IPS-NIHi7 (cell line): ENCODE results near the gene ADH7.
"Not testable (repeated sequence)": the region's sequence is repeated elsewhere in the genome, so short reads cannot be mapped to it uniquely, and the experiment has no call there.

ENCODE experiments used
- DNase-seq: peaks from one replicate; pipeline ENCODE4 v3.0.0; 2012; ENCODE audit warnings: mixed read lengths; ENCODE audit errors: extremely low spot score

ADH7 gene

DNA sequence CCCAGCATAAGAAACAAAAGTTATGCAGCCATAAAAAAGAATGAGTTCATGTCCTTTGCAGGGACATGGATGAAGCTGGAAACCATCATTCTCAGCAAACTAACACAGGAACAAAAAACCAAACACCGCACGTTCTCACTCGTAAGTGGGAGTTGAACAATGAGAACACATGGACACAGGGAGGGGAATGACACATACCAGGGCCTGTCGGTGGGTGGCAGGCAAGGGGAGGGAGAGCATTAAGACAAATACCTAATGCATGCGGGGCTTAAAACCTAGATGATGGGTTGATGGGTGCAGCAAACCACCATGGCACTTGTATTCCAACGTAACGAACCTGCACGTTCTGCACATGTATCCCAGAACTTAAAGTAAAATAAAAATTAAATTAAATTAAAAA, 19.4 kb downstream of the ADH7 start:
- DNase-seq = not testable (repeated sequence)

DNA sequence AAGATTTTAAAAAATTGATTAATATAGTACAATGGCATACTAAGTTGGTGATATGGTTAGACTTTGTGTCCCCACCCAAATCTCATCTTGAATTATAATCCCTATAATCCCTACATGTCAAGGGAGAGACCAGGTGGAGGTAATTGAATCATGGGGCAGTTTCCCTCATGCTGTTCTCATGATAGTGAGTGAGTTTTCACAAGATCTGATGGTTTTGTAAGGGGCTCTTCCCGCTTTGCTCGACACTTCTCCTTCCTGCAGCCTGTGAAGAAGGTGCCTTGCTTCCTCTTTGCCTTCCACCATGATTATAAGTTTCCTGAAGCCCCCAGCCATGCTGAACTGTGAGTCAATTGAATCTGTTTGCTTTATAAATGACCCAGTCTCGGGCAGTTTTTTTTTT, 20.2 kb downstream of the ADH7 start:
- DNase-seq = not testable (repeated sequence)

DNA sequence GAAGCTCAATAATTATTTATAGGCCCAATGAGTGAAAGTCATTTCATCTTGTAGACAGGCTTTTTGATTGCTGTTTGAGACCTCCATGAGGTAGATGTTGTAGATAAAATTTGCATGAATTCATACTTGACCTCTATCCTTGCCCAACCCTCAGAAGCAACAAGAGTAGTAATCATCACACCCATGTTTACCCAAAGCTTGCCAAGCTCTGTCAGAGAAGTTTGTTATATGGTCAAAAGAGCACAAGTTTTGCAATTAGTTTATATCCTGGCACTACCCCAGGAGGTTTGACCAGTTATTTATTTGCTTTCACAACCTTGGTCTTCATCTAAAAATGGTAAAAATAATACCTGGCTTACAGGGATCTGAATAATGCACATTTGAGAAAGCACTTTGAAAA, 20.7 kb downstream of the ADH7 start:
- DNase-seq = no peak

DNA sequence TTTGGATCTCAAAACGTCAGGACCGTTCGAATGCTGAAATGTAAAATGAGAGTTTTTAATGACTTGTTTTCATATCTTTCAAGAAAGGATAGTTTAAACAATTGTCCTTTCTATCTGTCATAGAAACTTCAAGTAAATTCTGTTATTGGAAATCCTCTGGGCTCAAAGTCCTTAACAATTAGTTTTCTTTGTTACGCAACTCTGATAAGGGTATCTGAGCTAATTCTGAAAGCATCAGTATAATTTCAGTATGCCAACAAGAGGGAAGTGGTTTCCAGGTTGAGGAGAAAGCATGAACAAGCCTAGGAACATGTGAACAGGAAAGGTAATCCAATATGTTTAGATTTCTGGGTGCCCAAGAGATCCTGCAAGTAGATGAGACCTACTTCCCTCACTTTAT, 22.0 kb downstream of the ADH7 start:
- DNase-seq = no peak

DNA sequence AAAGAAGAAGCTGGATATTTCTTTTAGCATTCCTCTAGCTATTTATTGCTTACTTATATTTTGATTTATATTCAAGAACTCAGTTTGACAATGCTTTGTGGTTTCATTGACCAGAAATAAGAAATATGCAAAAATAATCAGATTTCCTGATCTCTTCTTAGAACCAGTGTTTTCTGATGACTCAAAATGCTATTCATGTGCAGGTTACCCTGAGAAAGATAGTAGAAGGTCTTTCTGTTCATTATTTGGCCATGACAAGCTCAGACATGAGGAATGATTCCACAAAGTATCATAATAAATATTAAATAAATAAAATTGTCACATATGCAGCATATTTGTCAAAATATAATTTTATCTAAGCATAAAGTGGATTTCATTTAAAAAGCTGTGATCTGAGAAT, 24.1 kb downstream of the ADH7 start:
- no peak for DNase-seq

DNA sequence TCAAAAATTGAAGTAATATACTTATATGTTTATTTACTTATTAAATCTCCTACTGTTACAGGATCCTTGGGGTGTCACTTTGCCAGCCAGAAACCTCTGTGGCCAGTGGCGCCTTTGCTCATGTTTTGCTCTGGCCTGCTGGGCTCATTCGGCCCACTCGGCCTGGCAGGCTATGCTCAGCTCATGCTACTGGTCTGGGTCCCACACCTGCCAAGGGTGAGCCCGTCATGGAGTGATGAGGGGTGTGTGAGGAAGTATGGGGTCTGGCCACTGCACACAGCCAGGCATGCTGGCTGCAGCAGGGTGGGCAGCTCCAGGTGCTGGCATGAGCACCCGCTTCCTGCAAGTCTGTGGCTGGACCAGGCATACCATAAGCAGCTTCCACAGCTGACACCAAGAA, 25.1 kb downstream of the ADH7 start:
- no peak for DNase-seq

DNA sequence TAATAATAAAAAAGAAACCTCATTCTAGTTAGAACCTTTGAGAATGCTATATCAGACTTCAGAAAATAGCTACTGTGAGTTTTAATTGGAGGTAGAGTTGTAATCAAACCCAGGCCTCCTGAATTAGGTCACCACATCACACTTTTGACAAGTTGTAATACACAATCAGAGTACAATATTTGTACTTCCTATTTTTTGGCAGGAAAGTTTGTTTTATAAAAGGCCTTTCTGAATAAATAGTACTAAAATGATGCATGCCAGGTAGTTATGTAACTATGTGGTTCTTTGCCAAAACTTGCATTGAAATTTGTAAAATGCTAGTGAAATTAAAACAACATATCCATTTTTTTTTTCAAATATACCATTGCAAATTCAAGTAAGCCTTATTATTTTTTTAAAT, 26.8 kb downstream of the ADH7 start:
- no peak for DNase-seq

DNA sequence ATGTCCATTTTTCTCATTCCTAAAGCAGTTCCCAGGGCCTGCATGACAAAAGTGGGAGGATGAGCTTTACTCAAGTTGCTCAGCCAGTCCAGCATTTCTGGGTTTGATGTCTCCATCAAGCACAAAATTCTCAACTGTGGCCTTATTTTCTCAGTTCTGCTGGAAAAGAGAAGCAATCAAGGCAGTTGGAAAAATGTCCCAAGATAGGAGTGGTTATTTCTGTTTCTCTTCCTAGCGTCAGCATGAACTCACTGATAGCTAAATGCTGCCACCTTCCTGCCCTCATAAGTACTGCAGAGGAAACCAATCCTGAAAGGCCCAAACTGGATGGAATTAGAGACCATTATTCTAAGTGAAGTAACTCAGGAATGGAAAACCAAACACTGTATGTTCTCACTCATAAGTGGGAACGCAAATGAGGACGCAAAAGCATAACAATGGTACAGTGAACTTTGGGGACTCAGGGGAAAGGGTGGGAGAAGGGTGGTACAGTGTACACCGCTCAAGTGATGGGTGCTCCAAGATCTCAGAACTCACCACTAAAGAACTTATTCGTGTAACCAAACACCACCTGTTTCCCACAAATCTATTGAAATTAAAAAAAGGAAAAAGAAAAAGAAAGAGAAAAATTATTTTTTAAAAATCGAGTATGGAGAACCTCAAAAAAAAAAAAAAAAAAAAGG, 29.6 kb downstream of the ADH7 start:
- peak; percentile 59 for DNase-seq

DNA sequence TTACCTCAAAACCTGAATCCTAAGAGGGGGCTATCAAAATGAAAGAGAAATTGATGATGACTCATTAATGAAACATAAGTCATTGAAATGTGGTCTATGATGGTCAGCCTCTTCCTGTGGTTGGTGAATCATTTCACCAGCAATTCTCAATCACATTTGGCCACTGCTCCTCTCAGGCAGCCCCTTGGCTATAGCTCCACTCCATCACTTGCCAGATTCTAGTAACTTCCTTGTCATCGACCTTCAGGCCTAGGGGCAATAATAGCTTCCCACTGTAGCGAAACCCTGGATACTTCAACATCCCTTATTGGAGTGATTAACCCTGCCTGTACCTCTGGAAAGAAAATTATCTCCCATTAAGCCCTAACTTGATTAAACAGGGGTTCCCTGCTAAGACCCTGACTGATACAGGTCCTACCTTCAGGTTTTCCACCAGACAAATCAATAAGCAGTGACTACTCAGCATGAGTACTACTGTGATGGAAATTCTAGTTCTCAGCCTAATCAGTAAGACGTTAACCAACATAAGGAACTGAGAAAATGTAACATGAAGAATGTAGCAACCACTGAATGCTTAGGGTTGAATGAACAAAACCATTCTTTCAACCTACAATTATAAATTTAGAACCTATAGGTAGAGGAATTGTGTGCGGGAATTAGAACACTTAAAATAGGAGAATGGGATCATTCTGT, 30.4 kb downstream of the ADH7 start:
- no peak for DNase-seq

DNA sequence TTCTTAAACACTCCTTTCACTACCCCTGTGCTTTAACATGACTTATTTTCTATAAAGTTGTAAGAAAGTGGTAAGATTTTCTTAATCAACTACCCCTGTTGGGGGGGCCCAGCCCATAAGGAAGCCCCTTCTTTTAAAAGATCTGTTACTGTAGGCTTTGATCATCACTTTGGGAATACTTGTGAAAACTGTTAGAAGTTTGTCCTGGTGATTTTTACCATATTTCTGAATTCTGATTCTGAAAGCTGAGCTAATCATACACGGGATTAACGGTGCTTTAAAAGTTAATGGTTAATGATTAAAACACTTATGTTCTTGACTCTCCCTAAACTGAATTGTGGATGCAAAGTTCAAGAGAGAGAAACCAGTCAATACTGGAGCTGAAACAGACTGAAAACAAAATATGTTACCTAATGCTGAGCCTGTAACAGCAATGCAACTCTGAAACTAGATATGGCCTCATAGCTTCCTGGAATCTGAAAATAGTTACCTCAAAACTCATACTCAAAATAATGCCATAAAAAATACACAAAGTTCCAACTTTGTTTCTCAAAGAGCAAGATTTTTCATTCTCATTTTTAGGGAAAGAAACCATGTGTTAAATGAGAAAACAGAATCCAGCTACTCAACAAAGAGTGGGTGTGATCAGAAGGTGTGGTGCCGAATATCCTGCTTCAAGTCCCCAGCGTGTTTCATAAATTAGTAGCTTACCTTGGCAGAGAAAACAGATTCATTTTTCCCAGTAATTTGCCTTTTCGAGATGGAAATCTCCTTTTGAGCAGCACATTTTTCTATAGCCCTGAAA, 31.6 kb downstream of the ADH7 start:
- DNase-seq = no peak

DNA sequence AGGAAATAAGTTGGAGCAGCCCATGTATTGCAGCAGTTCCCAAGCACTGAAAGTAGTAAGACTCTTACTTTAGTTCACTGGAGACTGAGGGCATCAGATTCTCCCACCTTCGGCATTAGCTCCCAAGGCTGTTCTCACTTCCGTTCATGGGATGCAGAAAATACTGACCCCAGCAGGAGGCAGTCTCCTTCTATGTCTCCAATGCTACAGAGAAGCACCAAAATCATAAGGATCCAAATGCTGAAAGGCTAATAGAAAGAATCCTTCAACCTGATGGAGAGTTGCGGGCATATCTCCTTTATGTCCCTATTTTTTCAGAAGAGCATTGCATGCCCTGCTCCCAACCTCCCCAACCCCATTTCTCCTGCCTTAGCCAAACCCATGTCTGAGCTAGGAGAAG, 32.4 kb downstream of the ADH7 start:
- DNase-seq = peak; percentile 18

DNA sequence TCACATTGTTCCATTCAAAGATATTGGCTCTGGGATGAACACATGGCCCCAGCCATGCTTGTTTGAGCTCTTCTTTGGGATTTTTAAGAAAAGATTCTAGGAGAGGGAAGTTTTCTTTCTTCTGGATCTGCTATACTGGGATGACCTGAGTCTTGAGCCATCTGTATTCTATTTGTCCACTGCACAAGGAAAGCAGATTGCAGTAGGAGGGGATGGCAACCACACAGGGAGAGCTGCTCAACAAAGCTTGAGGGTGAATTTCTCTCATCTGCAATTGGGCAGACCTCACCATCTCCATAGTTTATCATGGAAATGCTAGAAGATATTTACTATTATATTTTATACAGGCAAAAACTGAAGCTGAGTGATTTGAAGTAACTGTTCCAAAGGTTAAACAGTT, 34.3 kb downstream of the ADH7 start:
- DNase-seq = no peak

DNA sequence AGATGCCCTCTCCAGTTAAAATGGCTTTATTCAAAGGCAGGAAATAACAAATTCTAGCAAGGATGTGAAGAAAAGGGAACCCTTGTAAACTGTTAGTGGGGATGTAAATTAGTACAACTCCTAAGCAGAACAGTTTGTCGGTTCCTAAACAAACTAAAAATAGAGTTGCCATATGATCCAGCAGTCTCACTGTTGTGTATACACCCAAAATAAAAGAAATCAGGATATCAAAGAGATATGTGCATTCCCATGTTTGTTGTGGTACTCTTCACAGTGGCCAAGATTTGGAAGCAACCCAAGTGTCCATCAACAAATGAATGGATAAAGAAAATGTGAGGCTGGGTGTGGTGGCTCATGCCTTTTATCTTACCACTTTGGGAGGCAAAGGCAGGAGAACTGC, 36.1 kb downstream of the ADH7 start:
- DNase-seq = no peak

DNA sequence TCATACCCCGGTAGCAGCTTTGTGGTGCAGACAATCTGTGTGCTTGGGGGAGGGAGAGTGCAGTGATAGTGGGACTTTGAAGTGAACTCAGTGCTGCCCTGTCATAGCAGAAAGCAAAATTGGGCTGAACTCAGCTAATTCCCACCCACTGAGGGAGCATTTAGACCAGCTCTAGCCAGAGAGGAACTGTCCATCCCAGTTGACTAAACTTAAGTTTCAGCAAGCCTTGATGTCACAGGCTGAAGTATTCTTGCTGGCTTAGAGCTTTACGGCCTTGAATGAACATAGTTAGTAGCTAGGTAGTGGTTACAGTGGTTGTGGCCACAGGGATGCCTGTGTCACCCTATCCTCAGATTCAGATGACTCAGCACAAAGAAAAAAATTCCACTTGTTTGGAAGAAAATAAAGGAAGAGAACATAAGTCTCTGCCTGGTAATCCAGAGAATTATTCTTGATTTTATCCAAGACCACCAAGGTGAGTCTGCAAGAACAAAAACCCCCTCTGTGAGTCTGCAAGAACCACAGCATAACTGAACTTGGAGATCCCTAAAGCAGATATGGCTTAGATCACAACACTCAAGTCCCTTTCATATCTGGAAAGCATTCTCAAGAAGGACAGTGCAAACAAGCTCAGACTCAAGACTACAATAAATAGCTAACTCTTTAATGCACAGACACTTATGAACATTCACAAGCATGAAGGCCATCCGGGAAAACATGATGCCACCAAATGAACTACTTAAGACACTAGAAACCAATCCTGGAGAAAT, 39.4 kb downstream of the ADH7 start:
- no peak for DNase-seq

DNA sequence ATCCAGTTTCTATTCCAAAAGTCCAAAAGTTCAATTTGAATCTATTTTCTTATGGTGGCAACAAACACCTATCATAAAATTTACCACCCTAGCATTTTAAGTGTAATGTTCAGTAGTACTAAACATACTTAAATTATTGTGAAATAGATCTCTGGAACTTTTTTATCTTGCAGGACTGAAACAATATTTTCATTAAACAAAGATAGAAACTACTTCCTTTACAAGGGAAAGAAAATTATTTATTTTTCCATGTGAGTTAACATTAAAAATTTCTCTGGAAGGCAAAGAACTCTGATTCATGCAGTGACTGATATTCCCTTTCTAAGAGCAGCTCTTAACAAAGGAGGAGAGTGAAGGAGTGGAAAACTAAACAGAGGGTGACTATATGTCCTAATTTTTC, 40.2 kb downstream of the ADH7 start:
- no peak for DNase-seq

DNA sequence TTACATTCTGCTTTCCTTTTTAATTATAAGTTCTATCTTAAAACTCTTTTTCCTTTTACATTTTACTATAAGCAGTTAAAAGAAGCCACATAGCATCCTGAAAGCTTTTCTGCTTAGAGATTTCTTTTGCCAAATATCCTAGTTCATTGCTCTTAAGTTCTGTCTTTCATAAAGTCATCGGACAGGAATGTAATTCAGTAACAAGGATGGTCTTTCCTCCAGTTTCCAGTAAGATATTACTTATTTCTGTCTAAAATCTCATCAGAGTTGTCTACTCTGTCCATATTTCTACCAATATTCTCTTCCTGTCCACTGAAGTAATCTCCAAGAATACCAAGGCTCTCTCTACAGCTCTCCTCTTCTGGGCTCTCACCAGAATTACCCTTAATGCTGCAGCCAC, 45.1 kb downstream of the ADH7 start:
- no peak for DNase-seq

DNA sequence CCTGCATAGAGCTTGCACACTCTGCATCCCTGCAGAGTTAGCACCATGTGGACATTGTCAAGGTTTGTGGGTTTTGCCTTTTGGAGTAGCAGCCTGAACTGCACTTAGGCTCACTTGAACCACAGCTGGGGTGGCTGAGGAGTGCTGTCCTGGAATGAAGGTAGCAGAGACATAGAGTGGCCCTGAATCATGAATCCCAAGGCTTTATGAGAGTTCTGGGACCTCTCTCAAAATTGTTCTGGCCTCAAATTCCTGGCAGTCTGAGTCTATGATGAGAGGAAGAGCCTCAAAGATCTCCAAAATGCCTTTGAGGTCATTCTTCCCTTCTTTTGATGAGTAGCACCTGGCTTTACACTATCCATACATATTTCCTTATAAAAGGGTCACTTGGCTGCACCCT, 45.5 kb downstream of the ADH7 start:
- no peak for DNase-seq

DNA sequence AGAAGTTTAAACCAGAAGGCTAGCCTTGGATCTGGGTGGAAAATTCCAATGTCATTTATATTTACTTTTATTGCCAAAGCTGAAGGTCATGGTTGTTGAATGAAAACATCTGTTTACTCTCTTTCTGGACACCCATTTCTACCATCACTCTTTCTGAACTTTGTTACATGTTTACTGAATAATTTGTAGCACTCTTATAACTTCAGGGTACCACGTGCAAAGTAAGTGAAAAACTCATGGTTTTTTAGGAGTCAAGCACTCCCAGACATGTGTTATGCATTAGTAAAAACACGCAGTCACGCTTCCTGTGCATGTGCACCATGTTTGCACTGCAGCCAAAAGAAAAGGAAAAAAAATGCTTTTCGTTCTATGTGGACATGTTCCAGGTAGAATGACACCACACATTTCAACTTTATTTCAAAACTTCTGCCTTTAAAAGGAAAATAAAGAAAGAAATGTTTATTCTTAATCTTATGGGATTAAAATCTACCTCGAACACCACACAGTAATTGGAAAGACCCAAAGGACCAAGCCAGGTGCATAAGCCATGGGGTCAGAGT, 51.2 kb downstream of the ADH7 start:
- no peak for DNase-seq

DNA sequence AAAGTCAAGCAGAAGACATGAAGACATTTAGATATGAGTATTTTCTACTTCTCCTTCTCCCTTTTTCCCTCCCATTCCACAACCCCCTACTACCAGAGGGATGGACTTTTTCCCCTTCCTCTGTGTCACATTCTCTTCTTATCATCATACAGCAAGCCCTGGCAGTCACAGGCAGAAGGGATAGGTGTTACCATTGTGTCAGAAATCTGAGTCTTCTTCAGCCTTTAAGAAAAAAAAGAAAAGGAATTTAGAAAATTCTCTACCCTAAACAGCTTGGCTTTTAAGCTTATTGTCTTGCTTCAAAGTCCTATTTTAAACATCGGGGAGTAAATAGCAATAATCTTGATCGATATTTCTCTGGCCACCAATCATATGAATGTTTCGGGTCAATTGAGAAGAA, 51.7 kb downstream of the ADH7 start:
- no peak for DNase-seq

DNA sequence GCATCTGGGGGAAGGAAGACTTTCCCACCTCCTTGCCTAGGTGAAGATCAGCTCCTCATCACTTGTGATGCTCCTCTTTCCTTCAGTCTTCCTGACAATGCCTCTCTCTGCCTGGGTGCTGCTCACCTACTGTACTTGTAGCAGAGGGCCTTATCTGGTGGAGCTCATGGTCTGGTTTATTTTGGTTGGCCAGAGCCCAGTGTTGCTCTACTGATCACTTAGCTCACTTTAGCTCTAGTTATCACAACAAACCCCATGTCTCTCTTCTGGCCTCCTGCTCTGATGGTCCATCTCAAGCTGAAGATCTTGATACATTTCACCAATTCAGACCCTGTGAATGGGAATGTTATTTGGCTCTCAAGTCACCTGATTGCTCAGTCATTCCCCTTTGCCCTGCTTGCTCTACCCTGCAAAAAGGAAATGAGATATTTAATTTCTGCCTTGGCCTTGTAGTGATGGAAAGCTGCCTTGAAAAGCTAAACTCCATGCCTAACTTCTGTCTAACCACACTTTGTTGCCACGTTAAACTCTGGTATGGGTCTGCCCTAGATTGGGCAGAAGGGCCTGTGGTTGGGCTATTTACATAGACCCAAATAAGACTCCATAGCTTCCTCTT, 52.3 kb downstream of the ADH7 start:
- DNase-seq = no peak

DNA sequence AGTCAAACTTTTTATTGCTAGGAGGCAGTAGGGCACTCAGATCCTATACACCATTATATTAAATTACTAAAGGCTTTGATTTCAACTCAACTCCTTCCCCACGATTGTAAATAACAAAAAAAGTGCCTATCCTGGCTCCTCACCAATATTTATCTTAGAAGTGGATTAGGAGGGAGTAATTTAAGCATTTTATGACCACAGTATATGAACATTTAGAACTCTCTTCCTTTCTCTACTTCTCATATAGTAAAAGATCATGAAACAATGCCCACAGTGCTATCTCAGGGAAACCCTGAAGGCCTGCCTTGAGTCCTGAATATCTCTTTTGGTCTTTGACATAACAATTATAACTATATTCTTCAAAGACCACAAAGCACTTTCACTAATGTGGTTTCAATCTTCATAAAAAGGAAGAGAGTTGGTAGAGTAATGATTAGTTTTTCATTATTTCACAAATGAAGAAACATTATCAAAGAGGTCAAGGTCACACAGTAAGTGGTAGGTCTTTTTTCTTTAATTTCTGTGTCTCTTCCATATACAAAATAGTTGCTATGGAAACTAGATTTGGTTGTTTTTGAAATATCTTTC, 53.5 kb downstream of the ADH7 start:
- no peak for DNase-seq
